HG03159 (cell line): ENCODE measurements around the gene HOXC9.

Source experiments
- ATAC-seq: cut with Tn5 transposase; IDR thresholded peaks from one replicate; pipeline ENCODE4 v1.9.1; 2021; ENCODE audit warnings: mild to moderate bottlenecking, moderate library complexity; ENCODE audit not compliant: unreplicated experiment

Gene HOXC9

GRCh38 chr12:53963005-53963404, 37.0 kb upstream of the HOXC9 start:
- ATAC-seq = no peak

- ATAC-seq = no peak
Measured at GRCh38 chr12:53963434-53964314, 36.3 kb upstream of the HOXC9 start.

- no peak for ATAC-seq
Measured at GRCh38 chr12:53964315-53964713, 35.6 kb upstream of the HOXC9 start.

GRCh38 chr12:53965281-53966084, 34.5 kb upstream of the HOXC9 start:
- no peak for ATAC-seq

GRCh38 chr12:53966085-53966384, 33.9 kb upstream of the HOXC9 start:
- no peak for ATAC-seq

GRCh38 chr12:53966385-53967133, 33.4 kb upstream of the HOXC9 start:
- no peak for ATAC-seq

- ATAC-seq = no peak
Measured at GRCh38 chr12:53967421-53967925, 32.5 kb upstream of the HOXC9 start.

GRCh38 chr12:53968214-53969127, 31.5 kb upstream of the HOXC9 start:
- no peak for ATAC-seq

- no peak for ATAC-seq
Measured at GRCh38 chr12:53969588-53970259, 30.2 kb upstream of the HOXC9 start.

- ATAC-seq = no peak
Measured at GRCh38 chr12:53970451-53970850, 29.5 kb upstream of the HOXC9 start.

GRCh38 chr12:53971129-53971528, 28.8 kb upstream of the HOXC9 start:
- ATAC-seq = no peak

- no peak for ATAC-seq
Measured at GRCh38 chr12:53971686-53972085, 28.3 kb upstream of the HOXC9 start.

GRCh38 chr12:53972152-53972702, 27.7 kb upstream of the HOXC9 start:
- no peak for ATAC-seq

- no peak for ATAC-seq
Measured at GRCh38 chr12:53972722-53973235, 27.2 kb upstream of the HOXC9 start, which contains the start of gene HOXC11. TSS of gene HOXC11 (plus strand) at chr12:53973126. CDS start at chr12:53973242, 116 bp downstream.

- no peak for ATAC-seq
Measured at GRCh38 chr12:53973236-53974042, 26.5 kb upstream of the HOXC9 start.

- ATAC-seq = no peak
Measured at GRCh38 chr12:53974084-53975063, 25.6 kb upstream of the HOXC9 start, which contains the start of gene HOTAIR. TSS of gene HOTAIR (minus strand) at chr12:53974954.

GRCh38 chr12:53975064-53975471, 24.9 kb upstream of the HOXC9 start:
- no peak for ATAC-seq
